Nucleus accumbens (tissue), 56 donors: Measurements from ENCODE around the gene ATP6V1G2.
"Not testable (repeated sequence)": the region's sequence is repeated elsewhere in the genome, so short reads cannot be mapped to it uniquely, and the experiment has no call there.

ENCODE experiments used
- DNase-seq, 56 donors: peaks; one replicate each; lab custom pipeline; 2025; lab: John Stamatoyannopoulos, UW

ATP6V1G2 gene

DNA sequence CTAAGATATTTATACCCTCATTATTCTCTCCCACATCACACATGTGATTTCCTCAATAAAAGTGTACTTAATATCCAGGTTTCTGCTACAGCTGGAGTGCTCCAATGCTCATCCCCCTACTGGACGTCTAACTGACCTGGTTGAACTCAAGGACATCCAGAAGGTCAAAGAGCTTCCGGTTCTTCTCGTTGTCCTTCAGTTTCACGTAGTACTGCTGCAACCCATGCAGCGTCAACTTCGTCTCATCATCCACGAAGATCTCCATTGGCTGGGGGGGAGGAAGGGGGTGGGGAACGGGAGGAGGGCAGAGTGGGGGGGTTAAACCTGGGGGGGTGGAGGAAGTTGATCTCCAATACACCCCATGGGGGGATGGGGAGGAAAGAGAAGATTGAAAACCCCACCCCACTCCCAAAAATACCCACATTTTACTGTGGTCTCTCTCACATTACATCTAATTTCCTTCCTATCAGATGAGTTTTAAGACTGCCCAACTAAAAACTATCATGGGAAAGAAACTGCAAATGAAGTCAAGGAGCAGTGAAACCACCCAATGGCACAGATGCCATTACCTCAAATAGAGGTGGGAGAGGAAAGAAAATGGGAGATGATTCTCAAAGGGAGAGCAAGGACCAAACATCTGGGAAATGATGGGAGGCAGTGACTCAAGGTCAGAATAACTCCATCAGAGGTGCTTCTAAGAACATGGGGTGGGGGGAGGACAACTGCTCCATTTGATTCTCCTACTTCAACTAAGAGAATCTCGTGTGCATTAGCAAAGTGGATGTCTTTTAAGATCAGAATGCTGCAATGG, 13.6 kb downstream of the ATP6V1G2 start:
- DNase-seq = no peak

DNA sequence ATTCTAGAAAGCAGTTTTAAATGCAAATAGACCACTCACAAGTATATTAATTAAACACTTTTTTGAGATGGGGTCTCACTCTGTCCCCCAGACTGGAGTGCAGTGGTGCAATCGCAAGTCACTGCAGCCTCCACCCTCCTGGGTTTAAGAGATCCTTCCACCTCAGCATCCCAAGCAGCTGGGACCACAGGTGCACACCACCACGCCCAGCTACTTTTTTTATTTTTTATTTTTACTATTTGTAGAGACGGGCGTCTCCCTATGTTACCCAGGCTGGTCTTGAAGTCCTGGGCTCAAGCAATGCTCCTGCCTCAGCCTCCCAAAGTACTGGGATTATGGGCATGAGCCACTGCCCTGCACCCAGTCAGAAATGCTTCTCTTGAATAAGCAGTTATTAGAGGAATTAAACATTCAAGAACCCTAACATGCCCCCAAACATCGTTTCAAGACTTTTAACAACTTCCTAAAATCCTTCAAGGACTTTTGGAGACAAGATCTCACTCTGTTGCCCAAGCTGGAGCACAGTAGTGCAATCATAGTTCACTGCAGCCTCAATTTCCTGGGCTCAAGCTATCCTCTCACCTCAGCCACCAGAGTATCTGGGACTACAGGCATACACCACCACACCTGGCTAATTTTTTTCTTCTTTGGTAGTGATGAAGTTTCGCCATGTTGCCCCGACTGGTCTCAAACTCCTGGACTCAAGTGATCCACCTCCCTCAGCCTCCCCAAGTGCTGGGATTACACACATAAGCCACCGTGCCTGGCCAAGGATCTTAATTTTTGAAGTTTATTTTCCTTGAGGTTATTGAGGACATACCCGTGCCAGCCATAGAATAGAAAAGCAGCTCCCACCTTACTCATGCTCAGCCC, 14.4 kb downstream of the ATP6V1G2 start:
- DNase-seq = no peak

DNA sequence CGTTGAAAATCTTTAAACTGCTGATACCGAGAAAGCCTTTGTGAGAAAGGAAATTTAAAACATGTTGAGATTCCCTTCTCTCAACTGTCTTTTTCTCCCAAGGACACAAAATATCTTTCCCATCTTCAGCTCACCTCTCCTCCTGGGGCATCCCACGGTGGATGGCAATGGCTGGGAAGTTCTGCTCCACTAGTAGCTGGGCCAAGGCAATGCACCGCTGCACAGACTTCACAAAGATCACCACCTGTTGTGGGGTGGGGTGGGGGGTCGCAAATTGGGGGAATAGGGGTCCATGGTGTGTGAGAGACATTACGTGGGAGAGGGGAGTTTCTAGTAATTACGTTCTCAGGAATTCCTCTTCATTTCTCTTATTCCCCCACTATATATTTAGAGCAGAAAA, 15.2 kb downstream of the ATP6V1G2 start:
- no peak for DNase-seq

DNA sequence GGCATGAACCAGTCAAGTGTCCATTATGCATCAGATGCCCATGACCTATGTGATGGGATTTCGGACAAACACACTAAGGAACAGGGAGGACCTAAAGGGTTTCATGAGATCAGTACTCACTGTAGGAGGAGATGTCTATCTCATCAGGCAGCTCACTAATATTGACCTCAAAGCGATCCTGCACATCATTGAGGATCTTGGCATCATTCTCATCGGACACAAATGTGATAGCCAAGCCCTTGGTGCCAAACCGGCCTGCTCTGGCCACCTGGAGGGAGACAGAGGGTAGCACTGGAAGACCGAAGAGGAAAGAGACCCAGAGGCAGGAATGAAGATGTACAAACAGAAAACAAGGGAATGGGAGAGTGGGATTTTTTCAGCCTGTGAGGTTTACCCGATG, 15.7 kb downstream of the ATP6V1G2 start:
- DNase-seq = no peak

DNA sequence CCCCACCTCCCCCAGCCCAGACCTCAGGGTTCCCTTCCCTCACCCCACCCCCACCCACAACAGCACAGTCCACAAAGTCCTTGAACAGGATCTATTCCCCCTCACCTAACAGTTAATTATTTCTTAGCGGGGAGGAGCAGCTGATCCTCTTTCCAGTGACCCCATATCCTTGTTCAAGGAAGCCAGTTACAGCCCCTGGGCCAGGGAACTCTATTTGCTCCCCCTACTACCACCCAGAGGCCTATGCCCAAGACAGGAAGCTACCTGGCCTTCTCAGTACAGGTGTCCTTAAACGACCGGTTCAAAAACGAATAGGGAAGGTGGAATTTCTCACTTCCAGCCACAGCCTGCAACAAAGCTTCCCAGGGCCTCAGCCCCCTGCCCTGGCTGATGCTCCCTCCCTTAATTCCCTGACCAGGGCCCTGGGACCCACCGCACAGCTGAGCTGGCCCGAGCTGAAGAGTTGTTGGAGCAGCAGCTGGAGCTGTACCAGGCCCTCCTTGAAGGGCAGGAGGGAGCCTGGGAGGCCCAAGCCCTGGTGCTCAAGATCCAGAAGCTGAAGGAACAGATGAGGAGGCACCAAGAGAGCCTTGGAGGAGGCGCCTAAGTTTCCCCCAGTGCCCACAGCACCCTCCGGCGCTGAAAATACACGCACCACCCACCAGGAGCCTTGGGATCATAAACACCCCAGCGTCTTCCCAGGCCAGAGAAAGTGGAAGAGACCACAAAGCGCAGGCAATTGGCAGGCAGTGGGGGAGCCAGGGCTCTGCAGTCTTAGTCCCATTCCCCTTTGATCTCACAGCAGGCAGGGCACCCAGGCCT, 16.9 kb downstream of the ATP6V1G2 start:
- no peak for DNase-seq

DNA sequence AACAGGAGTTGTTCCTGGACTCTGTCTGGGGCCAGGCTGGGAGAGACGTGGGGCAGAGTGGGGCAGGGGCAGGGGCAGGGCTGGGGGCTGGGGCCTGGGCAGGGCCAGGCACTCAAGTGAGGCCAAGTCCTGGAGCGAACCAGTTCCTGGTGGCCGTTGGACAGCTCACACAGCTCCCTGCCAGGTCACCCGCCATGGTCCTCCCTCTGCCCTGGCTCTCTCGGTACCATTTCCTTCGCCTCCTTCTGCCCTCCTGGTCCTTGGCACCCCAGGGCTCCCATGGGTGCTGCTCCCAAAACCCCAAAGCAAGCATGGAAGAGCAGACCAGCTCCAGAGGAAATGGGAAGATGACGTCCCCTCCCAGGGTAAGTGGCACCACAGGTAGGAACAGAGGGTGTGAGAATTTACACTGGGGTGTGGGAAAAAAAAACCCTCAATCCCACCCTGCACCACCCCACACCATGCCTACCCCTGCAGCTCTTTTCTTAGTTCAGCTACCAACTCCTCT, 17.5 kb downstream of the ATP6V1G2 start, which contains the start of gene MCCD1:
Gene MCCD1 (plus strand): TSS at position 142 of the 508 bp plus-strand sequence. CDS start 53 bp downstream, at position 195.
- no peak for DNase-seq

DNA sequence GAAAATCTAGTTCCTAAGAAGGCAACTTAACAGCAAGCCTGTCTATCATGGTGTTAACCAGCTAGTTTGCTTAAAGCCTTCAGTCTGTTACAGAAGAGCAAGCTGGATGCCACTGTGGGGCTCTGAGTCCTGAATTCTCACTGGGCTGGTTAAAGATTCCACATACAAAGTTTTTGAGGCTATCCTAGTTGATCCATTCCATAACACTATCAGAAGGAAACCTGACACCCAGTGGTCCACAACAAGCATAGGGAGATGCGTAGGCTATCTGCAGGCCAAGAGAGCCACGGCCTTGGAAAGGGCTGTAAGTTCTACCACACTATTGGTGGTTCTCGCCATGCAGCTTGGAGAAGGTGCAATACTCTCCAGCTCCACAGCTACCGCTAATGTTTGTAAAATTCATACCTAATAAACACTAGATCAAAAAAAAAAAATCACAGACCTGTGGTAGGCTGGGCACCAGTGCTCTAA, 18.1 kb downstream of the ATP6V1G2 start:
- DNase-seq = no peak

DNA sequence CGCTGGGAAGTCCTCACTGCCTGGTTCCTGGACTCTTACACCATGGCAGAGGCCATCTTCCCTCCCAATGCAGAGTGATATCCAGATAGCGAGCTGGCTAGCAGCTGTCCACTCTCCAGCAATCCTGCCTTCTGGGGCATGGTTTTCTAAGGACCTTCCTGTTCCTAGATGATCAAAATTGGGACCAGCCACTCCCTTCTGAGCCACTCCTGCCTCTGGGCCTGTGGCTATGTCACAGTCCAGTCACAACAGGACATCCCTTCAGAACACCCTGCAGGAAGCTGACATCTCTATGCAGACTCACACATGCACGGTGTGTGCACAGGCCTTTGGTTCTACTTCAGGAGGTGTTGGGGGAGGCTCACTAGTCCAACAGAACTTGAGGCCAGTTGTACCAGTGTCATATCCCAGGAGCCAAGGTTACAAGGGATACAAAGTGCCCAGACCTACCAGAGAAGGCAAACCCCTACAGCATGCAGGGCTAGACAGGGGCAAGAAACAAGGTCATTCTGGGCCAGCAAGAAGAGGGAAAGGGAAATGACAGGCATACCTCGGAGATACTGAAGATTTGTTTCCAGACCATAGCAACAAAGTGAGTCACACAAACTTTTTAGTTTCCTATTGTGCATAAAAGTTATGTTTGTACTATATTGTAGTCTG, 20.3 kb downstream of the ATP6V1G2 start:
- no peak for DNase-seq

DNA sequence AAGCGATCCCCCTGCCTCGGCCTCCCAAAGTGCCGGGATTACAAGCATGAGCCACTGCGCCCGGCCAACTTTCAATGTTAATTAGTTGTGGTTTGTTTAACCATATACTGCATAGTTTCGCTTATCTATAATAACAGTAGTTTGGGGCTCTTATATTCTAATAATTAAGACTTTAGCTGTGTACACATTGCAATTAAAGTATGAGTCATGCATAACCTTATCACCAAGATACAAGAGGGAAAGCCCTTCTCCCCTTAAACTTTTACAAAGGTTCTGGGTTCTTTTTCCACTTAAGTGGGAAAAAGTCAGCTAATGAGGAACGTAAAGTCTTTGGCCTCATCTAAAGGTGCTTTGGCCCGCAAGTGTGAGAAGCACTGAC, 20.9 kb downstream of the ATP6V1G2 start:
- DNase-seq = no peak

DNA sequence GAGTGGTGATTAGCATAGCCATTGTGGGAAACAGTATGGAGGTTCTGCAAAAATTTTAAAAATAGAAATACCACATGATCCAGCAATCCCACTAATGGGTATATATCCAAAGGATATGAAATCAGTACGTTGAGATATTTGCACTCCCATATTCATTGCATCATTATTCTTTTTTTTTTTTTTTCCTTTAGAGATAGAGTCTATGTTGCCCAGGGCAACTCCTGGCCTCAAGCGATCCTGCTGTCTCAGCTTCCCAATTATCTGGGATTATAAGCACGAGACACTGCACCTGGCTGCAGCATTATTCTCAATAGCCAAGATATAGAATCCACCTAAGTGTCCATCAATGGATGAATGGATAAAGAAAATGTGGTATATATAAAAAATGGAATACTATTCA, 24.6 kb downstream of the ATP6V1G2 start:
- no peak for DNase-seq

DNA sequence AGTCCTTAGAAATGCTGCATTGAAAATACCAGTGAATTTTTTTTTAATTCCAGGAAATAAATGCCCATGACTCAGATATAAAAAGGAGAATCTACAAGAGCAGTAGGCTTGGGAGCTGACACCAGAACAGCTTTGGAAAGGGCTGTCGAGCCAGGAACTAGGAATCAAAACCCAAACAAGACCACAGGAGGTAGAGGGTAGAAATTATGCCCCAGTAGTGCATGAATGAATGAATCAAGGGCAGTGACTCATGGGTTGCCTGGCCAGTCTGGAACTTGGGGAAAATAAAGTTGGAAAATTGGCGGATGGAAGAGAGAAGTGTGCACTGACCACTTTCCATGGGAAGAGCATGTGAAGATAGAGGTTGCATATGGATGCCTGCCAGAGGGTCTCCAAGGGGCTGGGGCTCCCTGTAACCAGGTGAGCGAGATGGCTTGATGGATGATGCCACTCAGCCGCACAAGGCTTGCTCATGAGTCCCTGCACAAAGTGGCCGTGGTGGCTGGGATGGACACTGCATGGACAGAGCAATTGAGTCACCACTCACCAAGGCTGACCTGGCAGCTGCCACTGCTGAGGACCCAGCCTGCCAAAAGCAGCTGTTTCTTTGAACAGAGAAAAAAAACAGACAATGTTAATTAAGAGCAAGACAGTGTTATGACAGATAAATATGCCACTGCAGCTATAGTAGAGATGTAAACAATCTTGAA, 32.8 kb downstream of the ATP6V1G2 start:
- DNase-seq = no peak

DNA sequence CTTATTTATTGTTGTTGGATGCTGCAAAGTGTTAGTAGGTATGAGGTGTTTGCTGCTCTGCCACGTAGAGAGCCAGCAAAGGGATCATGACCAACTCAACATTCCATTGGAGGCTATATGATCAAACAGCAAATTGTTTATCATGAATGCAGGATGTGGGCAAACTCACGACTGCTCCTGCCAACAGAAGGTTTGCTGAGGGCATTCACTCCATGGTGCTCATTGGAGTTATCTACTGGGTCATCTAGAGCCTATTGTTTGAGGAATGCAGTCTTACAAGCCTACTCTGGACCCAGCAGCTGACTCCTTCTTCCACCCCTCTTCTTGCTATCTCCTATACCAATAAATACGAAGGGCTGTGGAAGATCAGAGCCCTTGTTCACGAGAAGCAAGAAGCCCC, 36.4 kb downstream of the ATP6V1G2 start:
- no peak for DNase-seq

DNA sequence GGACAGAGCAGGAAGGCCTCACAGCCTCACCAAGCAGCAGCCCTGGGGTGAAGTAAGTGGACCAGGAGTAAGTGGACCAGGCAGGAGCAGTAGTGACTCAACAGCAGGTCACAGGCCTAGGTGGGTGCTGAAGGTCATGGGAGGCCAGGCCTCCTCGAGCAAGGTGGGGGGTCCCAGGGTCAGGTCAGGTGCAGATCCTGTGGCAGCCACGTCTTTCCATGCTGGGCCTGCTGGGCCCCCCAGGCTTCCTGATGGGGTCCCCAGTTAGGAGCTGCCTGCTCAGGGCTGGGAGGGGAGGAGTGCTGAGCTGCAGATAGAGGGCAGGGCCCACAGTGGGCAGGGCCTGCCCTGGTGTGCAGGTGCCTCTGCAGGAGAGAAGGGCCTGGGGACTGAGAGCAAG, 37.4 kb downstream of the ATP6V1G2 start:
- not testable (repeated sequence) for DNase-seq

DNA sequence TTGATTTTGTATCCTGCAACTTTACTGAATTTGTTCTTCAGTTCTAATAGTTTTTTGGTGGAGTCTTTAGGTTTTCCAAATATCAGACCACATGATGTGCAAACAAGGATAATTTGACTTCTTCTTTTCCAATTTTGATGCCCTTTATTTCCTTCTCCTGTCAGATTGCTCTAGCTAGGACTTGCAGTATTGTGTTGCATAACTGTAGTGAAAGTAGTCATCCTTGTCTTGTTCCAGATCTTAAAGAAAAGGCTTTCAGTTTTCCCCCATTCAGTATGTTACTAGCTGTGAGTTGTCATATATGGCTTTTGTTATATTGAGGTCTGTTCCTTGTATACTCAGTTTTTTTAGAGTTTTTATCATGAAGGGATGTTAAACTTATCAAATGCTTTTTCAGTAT, 43.8 kb downstream of the ATP6V1G2 start:
- no peak for DNase-seq

DNA sequence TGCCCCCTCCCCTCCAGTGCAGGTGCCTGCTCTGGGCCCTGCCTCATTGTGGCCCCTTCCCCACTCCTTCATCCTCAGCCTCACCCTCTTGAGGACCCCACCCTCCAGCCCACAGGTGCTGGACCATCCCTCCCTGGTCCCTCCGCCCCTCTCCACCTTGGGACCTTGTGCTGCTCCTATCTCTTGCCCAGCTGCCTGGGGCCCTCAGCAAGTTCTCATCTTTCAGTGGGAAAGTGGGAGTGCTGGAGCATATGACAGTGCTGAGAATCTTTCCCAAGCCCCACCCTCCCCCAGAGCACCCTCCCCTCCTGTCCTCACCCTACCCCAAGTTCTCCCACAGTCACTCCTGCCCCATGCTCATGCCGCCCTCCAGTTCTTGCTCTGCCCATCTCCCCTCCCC, 46.8 kb downstream of the ATP6V1G2 start:
- DNase-seq = not testable (repeated sequence)

DNA sequence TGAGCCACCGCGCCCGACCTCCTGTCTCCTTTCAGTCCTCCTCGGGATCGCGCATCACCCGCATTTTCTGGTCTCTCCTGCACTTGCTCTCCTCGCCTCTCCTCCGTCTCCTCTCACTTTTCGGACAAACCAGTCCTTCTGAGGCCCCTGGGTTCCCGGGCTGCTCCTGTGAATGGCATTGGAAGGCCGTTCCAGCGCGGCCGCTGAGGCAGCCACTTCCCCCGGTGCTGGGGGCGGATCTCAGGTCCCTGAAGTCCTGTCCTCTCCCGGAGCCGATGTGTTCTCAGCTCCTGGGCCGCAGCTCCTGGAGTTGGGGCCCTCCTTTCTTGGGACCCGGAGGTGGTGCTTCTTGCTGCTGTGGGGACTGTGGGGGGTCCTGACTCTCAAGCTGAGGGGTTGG, 47.7 kb downstream of the ATP6V1G2 start:
- DNase-seq = no peak

DNA sequence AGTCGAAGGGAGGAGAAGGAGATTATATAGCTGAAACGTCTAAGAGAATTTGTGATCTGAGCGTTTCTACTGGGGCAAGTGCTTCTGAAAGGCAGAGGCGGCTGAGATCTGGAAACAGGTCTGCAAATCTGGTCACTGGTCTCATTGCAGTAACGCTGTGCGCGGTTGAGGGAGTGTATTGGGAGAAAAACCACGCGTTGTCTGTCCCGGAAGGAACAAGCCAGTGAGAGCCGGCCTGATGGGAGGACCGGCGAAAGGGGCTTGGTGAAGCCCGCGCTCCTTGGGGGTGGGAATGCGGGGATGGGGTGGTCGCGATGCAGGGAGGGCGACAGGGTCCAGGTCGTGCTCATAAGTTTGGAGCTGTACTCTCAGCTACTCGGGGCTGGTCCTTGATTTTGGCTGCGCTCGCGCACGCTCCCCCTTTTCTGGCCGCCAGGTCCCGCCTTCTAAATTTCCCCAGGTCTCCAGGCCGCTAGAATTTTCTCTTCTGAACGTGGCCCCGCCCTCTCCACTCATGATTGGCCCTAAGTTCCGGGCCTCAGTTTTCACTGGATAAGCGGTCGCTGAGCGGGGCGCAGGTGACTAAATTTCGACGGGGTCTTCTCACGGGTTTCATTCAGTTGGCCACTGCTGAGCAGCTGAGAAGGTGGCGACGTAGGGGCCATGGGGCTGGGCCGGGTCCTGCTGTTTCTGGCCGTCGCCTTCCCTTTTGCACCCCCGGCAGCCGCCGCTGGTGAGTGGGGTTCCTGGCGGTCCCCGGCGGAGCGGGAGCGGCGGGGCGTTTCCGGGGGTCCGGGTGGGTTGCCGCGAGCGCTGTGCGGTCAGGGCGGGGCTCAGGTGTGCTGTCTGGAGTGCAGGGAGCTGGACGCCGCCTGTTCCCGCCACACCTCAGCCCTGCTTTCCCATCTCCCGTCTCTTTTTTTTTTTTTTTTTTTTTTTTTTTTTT, 48.6 kb downstream of the ATP6V1G2 start, which contains the start of gene MICB:
Gene MICB (plus strand): TSS at position 615 of the 946 bp plus-strand sequence. CDS start 49 bp downstream, at position 664.
- peak in 27 of 56 donors; percentile 4 to 70 (median 24) for DNase-seq

DNA sequence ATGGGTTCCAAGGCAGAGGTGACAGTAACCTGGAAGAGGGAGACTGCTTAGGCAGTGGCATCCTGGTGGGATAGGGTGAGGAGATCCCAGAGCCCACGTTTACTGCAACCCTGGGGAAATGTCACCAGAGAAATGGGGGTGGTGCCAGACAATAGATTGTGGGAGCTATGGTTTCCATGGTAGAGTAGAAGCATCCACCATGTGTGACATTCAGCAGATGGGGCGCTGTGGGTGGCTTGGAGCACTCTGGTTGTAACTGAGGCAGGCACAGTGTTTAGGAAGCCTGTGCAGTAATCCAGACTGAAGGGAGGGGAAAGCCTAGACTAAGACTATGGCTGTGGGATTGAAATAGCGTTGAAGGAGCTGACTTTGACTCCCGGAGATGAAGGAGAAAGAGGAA, 49.6 kb downstream of the ATP6V1G2 start:
- DNase-seq = peak in 1 of 56 donors; percentile 4
